ENCODE results near the gene MED20. TPM values are rescaled to one million over a fixed set of nuclear protein-coding genes. Genes with fewer than 3 reads are reported as not detected.

The MED20 gene
- polyA plus RNA-seq, 4 donors, result 22.6 to 42.0 (median 39.8) TPM

DNA sequence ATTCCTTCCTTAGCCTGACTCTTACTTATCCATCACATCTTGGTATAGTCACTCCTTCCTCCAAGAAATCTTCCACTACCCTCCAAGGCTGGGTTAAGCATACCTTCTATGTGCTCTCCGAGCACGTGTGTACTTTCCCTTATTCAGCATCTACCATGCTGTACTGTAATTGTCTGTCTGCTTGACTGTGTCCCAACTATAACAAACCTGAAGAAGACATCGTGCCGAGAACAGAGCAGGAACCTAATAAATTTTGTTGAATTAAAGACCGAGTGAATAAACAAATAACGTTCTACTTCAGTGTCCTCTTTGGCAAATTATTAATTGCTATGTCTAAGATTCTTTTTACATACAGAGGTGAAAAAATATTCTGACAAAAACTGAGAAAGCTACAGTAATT lies 61.6 kb downstream of the MED20 start:
- DNase-seq (ENCODE audit: low read depth in 4 of 4, low spot score in 3 of 4), result no peak

DNA sequence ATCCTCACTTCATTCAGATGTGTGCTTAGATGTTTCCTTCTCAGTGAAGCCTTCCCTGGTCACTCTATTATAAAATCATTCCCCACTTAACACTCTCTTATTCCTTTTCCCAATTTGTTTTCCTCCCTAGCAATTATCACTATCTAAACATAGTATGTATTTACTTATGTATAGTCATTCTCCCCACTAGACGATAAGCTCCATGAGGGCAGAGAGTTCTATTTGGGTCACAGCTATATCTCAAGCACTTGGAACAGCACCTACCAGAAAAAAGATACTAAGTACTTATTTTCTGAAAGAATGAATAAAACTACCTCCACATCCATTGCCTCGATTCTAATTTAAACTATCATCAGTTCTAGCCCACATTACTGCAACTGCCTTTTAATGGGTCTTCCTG lies 62.2 kb downstream of the MED20 start:
- DNase-seq (ENCODE audit: low read depth in 4 of 4, low spot score in 3 of 4), result no peak

Other genes with a start within 250 kb of the MED20 start
- gene TFEB, start 185.5 kb downstream of the MED20 start, polyA plus RNA-seq (ENCODE audit: insufficient read length in 4 of 4), result 10 to 100 TPM in 1 of 4 donors, 1 to 10 TPM in 3; 4.5 to 10.2 (median 9.1) TPM
- under 1 TPM in 1 of 4 donors, not detected in 3; 0.26 TPM for gene PGC, start 173.7 kb downstream of the MED20 start, polyA plus RNA-seq (ENCODE audit: insufficient read length in 4 of 4)
- 1 to 10 TPM; 5.0 to 8.4 (median 6.3) TPM for gene FRS3, start 141.2 kb downstream of the MED20 start, polyA plus RNA-seq (ENCODE audit: insufficient read length in 4 of 4)
- 10 to 100 TPM in 1 of 4 donors, 1 to 10 TPM in 3; 4.2 to 10.8 (median 5.1) TPM for gene PRICKLE4, start 140.4 kb downstream of the MED20 start, polyA plus RNA-seq (ENCODE audit: insufficient read length in 4 of 4)
- 100 to 1,000 TPM; 163 to 259 (median 227) TPM for gene TOMM6, start 133.4 kb downstream of the MED20 start, polyA plus RNA-seq (ENCODE audit: insufficient read length in 4 of 4)
- gene USP49, start 25.8 kb downstream of the MED20 start, polyA plus RNA-seq (ENCODE audit: insufficient read length in 4 of 4), result 10 to 100 TPM; 11.4 to 15.3 (median 11.9) TPM
- 10 to 100 TPM; 18.8 to 29.2 (median 26.5) TPM for gene BYSL, start 360 bp upstream of the MED20 start, polyA plus RNA-seq (ENCODE audit: insufficient read length in 4 of 4)
- gene CCND3, start 20.7 kb upstream of the MED20 start, polyA plus RNA-seq (ENCODE audit: insufficient read length in 4 of 4), result 10 to 100 TPM; 24.3 to 31.4 (median 26.9) TPM
- 10 to 100 TPM; 17.7 to 26.3 (median 22.2) TPM for gene TAF8, start 129.4 kb upstream of the MED20 start, polyA plus RNA-seq (ENCODE audit: insufficient read length in 4 of 4)
- gene C6orf132, start 221.5 kb upstream of the MED20 start, polyA plus RNA-seq (ENCODE audit: insufficient read length in 4 of 4), result 1 to 10 TPM; 1.2 to 7.0 (median 3.8) TPM

All from left renal pelvis (tissue), 4 donors.